Superior temporal gyrus (tissue), 1 donor: ENCODE measurements around the gene PRSS16.
"Not testable (repeated sequence)": the region's sequence is repeated elsewhere in the genome, so short reads cannot be mapped to it uniquely, and the experiment has no call there.

Source experiments
- DNase-seq: peaks from one replicate; pipeline ENCODE4 v3.0.0-alpha.2; 2016; ENCODE audit errors: extremely low spot score

Gene PRSS16

GRCh38 chr6:27242589-27243265, 4.8 kb upstream of the PRSS16 start:
- DNase-seq: no peak

GRCh38 chr6:27248783-27249182, 1.3 kb downstream of the PRSS16 start:
- DNase-seq: no peak

GRCh38 chr6:27250277-27251111, 3.0 kb downstream of the PRSS16 start:
- DNase-seq: no peak

GRCh38 chr6:27251112-27251605, 3.7 kb downstream of the PRSS16 start:
- no peak for DNase-seq

- no peak for DNase-seq
Observed at GRCh38 chr6:27251606-27252251, 4.2 kb downstream of the PRSS16 start.

- no peak for DNase-seq
Observed at GRCh38 chr6:27254566-27254965, 7.1 kb downstream of the PRSS16 start.

- DNase-seq: no peak
Observed at GRCh38 chr6:27255866-27256265, 8.4 kb downstream of the PRSS16 start.

GRCh38 chr6:27260369-27260768, 12.9 kb downstream of the PRSS16 start:
- no peak for DNase-seq

GRCh38 chr6:27260836-27261375, 13.4 kb downstream of the PRSS16 start:
- DNase-seq: no peak

- no peak for DNase-seq
Observed at GRCh38 chr6:27263886-27264285, 16.4 kb downstream of the PRSS16 start.

GRCh38 chr6:27267003-27267402, 19.5 kb downstream of the PRSS16 start:
- DNase-seq: not testable (repeated sequence)

- DNase-seq: no peak
Observed at GRCh38 chr6:27267857-27268434, 20.4 kb downstream of the PRSS16 start.

GRCh38 chr6:27268803-27269202, 21.3 kb downstream of the PRSS16 start:
- no peak for DNase-seq

GRCh38 chr6:27273783-27274182, 26.3 kb downstream of the PRSS16 start:
- DNase-seq: no peak

GRCh38 chr6:27275025-27275956, 27.8 kb downstream of the PRSS16 start:
- no peak for DNase-seq

- DNase-seq: no peak
Observed at GRCh38 chr6:27279513-27280063, 32.1 kb downstream of the PRSS16 start.

- DNase-seq: no peak
Observed at GRCh38 chr6:27280064-27280539, 32.6 kb downstream of the PRSS16 start.

- no peak for DNase-seq
Observed at GRCh38 chr6:27280540-27281000, 33.1 kb downstream of the PRSS16 start.

GRCh38 chr6:27281105-27281539, 33.6 kb downstream of the PRSS16 start:
- DNase-seq: no peak

GRCh38 chr6:27281569-27281968, 34.1 kb downstream of the PRSS16 start:
- DNase-seq: no peak
